Naive thymus-derived CD4-positive, alpha-beta T cell (primary cell): ENCODE results near the gene B3GAT2. TPM values are rescaled to one million over a fixed set of nuclear protein-coding genes. Genes with fewer than 3 reads are reported as not detected.
"Not testable (repeated sequence)": the region's sequence is repeated elsewhere in the genome, so short reads cannot be mapped to it uniquely, and the experiment has no call there.

ENCODE experiments used
- ATAC-seq: fragments of 150-1000 bp; cut with Tn5 transposase; 2 replicates; pipeline ENCODE4 v1.10.0; 2021; ENCODE audit warnings: mild to moderate bottlenecking, moderate library complexity
- CTCF ChIA-PET: fragments of 350-600 bp; sonication (Branson Sonifier 250); formaldehyde crosslinking; loops from one replicate; lab custom pipeline; 2021; ENCODE audit warnings: antibody characterized with exemption; lab: Charles Lee
- POLR2A ChIA-PET: fragments of 350-600 bp; sonication (Branson Sonifier 250); formaldehyde crosslinking; loops from one replicate; lab custom pipeline; 2021; ENCODE audit warnings: antibody characterized with exemption, inconsistent platforms; lab: Charles Lee
- DNase-seq, 9 donors: peaks; one replicate each; pipeline versions ENCODE4 v3.0.0 to v3.0.0-alpha.2; 2020 to 2022; ENCODE audit warnings: mixed read lengths in 1 of 9
- H3K27ac ChIP-seq: one replicate; pipeline ENCODE4 v1.7.0; 2013; ENCODE audit warnings: mild to moderate bottlenecking, low read depth, low read length, moderate library complexity
- H3K27me3 ChIP-seq, 2 donors: one replicate each; pipeline ENCODE4 v1.7.0; 2013; ENCODE audit warnings: low read length in 2 of 2, mild to moderate bottlenecking in 2 of 2, moderate library complexity in 2 of 2; ENCODE audit not compliant: control insufficient read depth in 2 of 2, insufficient read depth in 2 of 2
- H3K36me3 ChIP-seq, 3 experiments: 1 replicate in 2 of 3; 2 replicates in 1 of 3; pipeline ENCODE4 v1.7.0; 2013; ENCODE audit warnings: low read length in 3 of 3, mild to moderate bottlenecking in 3 of 3, moderate library complexity in 1 of 3; ENCODE audit not compliant: insufficient read depth in 3 of 3, control insufficient read depth in 2 of 3
- H3K4me1 ChIP-seq, 2 donors: one replicate each; pipeline ENCODE4 v1.7.0; 2013; ENCODE audit warnings: low read length in 2 of 2, mild to moderate bottlenecking in 2 of 2, moderate library complexity in 1 of 2; ENCODE audit not compliant: control insufficient read depth in 2 of 2, insufficient read depth in 2 of 2
- H3K4me3 ChIP-seq: 2 replicates; pipeline ENCODE4 v1.7.0; 2013; ENCODE audit warnings: mild to moderate bottlenecking, low read length
- H3K9me3 ChIP-seq, 3 experiments: 1 replicate in 2 of 3; 2 replicates in 1 of 3; pipeline ENCODE4 v1.7.0; 2013; ENCODE audit warnings: low read length in 3 of 3; ENCODE audit not compliant: control insufficient read depth in 2 of 3
- H3K27ac Mint-ChIP-seq, 9 donors: one replicate each; pipeline ENCODE4 v1.8.0; 2020 to 2022; ENCODE audit warnings: mixed read lengths in 9 of 9, mild to moderate bottlenecking in 8 of 9, moderate library complexity in 5 of 9, inconsistent platforms in 2 of 9
- H3K27me3 Mint-ChIP-seq, 5 donors: one replicate each; pipeline ENCODE4 v1.8.0; 2021 to 2022; ENCODE audit warnings: mixed read lengths in 5 of 5, mild to moderate bottlenecking in 1 of 5
- H3K36me3 Mint-ChIP-seq, 5 donors: one replicate each; pipeline ENCODE4 v1.8.0; 2020 to 2022; ENCODE audit warnings: mixed read lengths in 5 of 5, mild to moderate bottlenecking in 3 of 5, inconsistent platforms in 1 of 5
- H3K4me1 Mint-ChIP-seq, 7 donors: one replicate each; pipeline ENCODE4 v1.8.0; 2020 to 2022; ENCODE audit warnings: mixed read lengths in 7 of 7, mild to moderate bottlenecking in 3 of 7, inconsistent platforms in 1 of 7
- H3K4me3 Mint-ChIP-seq, 10 donors: one replicate each; pipeline ENCODE4 v1.8.0; 2020 to 2022; ENCODE audit warnings: mild to moderate bottlenecking in 10 of 10, mixed read lengths in 10 of 10, moderate library complexity in 6 of 10, inconsistent platforms in 2 of 10
- H3K9me3 Mint-ChIP-seq, 11 donors: one replicate each; pipeline ENCODE4 v1.8.0; 2020 to 2022; ENCODE audit warnings: mixed read lengths in 11 of 11, mild to moderate bottlenecking in 4 of 11, inconsistent platforms in 1 of 11, moderate library complexity in 1 of 11
- intact Hi-C, 2 donors: fragments of 100-400 bp; cut with micrococcal nuclease; formaldehyde crosslinking; loops; one replicate each; pipeline ENCODE4 v1.15.1; 2023
- polyA plus RNA-seq, 2 donors: library from polyadenylated mRNA; unstranded; fragments of 300-500 nt; fragmentation: Illumina TruSeq; gene quantifications; one replicate each; pipeline ENCODE4 v1.2.3, GENCODE V29; 2021
- total RNA-seq, 6 experiments: library from RNA in 5 of 6; stranded (reverse) in 5 of 6; gene quantifications; 1 replicate in 5 of 6; 2 replicates in 1 of 6; pipeline ENCODE4 v1.2.3 and lab custom pipeline; 2021 to 2026

The B3GAT2 gene
- total and polyA plus RNA-seq, 7 experiments from 2014 or later, result 0.49 to 0.72 TPM; not detected in 5

- H3K9me3 ChIP-seq, result no peaks in the 10 kb centered on the region
- no peak overlapping the region for H3K27ac ChIP-seq
- H3K4me3 Mint-ChIP-seq, result peak overlapping the region; percentile 70 to 92 (median 82)
- peaks cover 0 to 7% of the 10 kb centered on the region in 2 donors for H3K4me1 ChIP-seq
- H3K9me3 Mint-ChIP-seq, result no peaks in the 10 kb centered on the region
- ATAC-seq (peak; percentile 95), DNase-seq (peak; percentile 63 to 88 (median 81))
- H3K36me3 Mint-ChIP-seq, result no peaks in the 10 kb centered on the region
- peaks cover 0 to 10% of the 10 kb centered on the region in 2 donors for H3K27me3 ChIP-seq
- H3K27ac Mint-ChIP-seq, result no peak overlapping the region
- intact Hi-C loops, result loop anchor here (1.0 to 10.0 kb wide), 9 partner anchors 249 to 1091 kb away; partner anchors contain the start of gene COL19A1 (in 1 of the 2)
- ChIA-PET POLR2A (interaction anchor here (0.5 kb wide), 1 partner anchor 57 kb away, joined by 4 read pairs; no protein-coding TSS in a partner anchor), CTCF (interaction anchor here (0.6 to 1.4 kb wide), 7 partner anchors 47 to 735 kb away, joined by 3 to 10 read pairs (median 4); no protein-coding TSS in a partner anchor)
- peaks cover 9 to 19% (median 16%) of the 10 kb centered on the region in 7 donors for H3K4me1 Mint-ChIP-seq
- peaks cover 54 to 85% (median 60%) of the 10 kb centered on the region in 5 donors for H3K27me3 Mint-ChIP-seq
- no peaks in the 10 kb centered on the region for H3K36me3 ChIP-seq
- H3K4me3 ChIP-seq, result peak overlapping the region; percentile 62
Observed at GRCh38 chr6:70955441-70956190, 1.2 kb downstream of the B3GAT2 start.

DNA sequence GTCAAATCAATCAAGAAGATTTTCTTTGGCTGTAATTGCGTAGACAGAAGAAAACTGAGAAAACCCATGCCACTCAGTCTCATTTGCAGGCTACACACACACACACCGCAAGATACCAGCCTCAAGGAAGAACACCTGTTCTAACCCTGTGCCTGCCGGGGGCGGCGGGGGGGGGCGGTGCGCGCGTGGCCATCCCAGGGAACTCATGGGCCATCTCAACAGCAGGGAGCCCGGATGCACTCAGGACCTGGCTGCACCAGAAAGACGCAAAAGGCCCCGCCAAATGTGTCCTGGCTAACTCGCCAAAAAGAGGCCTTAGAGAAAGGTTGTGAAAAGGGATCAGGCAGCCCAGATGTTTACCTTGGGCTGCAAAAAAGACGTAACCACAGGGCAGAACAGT lies 2.1 kb downstream of the B3GAT2 start:
- Histone ChIP-seq H3K4me1 (peaks cover 0 to 7% of the 10 kb centered on the region in 2 donors), H3K27me3 (peaks cover 0 to 10% of the 10 kb centered on the region in 2 donors), H3K4me3 (no peak overlapping the region), H3K27ac (no peak overlapping the region), H3K36me3 (no peaks in the 10 kb centered on the region), H3K9me3 (no peaks in the 10 kb centered on the region)
- Mint-ChIP-seq H3K36me3 (no peaks in the 10 kb centered on the region), H3K27ac (peak overlapping the region in 1 of 9 donors; percentile 31), H3K4me1 (peaks cover 9 to 19% (median 16%) of the 10 kb centered on the region in 7 donors), H3K9me3 (no peaks in the 10 kb centered on the region), H3K27me3 (peaks cover 46 to 78% (median 52%) of the 10 kb centered on the region in 5 donors), H3K4me3 (peak overlapping the region; percentile 70 to 92 (median 82))
- ATAC-seq (no peak), DNase-seq (no peak)
- ChIA-PET CTCF (no interaction called here), POLR2A (no interaction called here)
- intact Hi-C loops, result loop anchor here (1.0 to 10.0 kb wide), 8 partner anchors 248 to 1090 kb away; partner anchors contain the start of gene COL19A1 (in 1 of the 2)

GRCh38 chr6:70954176-70954575 lies 2.7 kb downstream of the B3GAT2 start:
- Mint-ChIP-seq H3K9me3 (no peaks in the 10 kb centered on the region), H3K4me3 (peak overlapping the region in 9 of 10 donors; percentile 37 to 92 (median 68)), H3K36me3 (no peaks in the 10 kb centered on the region), H3K27me3 (peaks cover 40 to 73% (median 49%) of the 10 kb centered on the region in 5 donors), H3K4me1 (peaks cover 9 to 19% (median 16%) of the 10 kb centered on the region in 7 donors), H3K27ac (peak overlapping the region in 1 of 9 donors; percentile 31)
- Histone ChIP-seq H3K4me3 (no peak overlapping the region), H3K27me3 (peaks cover 0 to 10% of the 10 kb centered on the region in 2 donors), H3K36me3 (no peaks in the 10 kb centered on the region), H3K27ac (no peak overlapping the region), H3K4me1 (peaks cover 0 to 7% of the 10 kb centered on the region in 2 donors), H3K9me3 (no peaks in the 10 kb centered on the region)
- ChIA-PET POLR2A (no interaction called here), CTCF (no interaction called here)
- no peak for ATAC-seq
- no peak for DNase-seq
- intact Hi-C loops, result loop anchor here in 1 of 2 donors (10.0 kb wide), 2 partner anchors 589 to 1089 kb away; partner anchors contain the start of gene COL19A1

DNA sequence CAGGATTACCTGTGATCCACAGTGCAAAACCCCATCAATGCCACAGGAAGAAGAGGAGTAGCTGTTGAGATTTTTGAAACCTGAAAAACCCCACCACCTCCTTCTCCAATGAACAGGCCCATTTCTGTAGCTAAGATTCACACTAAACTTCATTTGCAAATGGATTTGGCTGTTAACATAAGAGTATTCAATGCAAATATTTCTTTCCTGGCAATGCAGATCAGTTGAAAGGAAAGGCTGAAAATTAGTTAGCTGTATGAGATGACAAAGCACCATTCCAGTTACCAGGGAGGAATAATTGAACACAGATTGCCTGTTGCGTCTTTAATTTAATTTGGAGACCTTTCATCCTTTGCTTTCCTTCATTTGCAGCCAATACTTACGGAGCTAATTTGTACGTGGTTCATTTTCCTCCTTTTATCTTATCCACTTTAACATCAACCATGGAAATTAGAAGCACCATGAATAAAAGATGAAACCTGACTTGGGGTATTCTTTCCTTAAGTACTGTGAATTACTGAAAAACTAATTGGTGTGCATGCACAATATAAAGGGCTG lies 4.2 kb downstream of the B3GAT2 start:
- Mint-ChIP-seq H3K27ac (no peak overlapping the region), H3K9me3 (no peaks in the 10 kb centered on the region), H3K4me1 (peaks cover 9 to 19% (median 15%) of the 10 kb centered on the region in 7 donors), H3K27me3 (peaks cover 28 to 58% (median 37%) of the 10 kb centered on the region in 5 donors), H3K36me3 (no peaks in the 10 kb centered on the region), H3K4me3 (no peak overlapping the region)
- H3K36me3 ChIP-seq, result no peaks in the 10 kb centered on the region
- H3K27ac ChIP-seq, result no peak overlapping the region
- no peak for DNase-seq
- H3K4me3 ChIP-seq, result no peak overlapping the region
- no peak for ATAC-seq
- H3K4me1 ChIP-seq, result peaks cover 0 to 7% of the 10 kb centered on the region in 2 donors
- ChIA-PET POLR2A (no interaction called here), CTCF (no interaction called here)
- peaks cover 0 to 10% of the 10 kb centered on the region in 2 donors for H3K27me3 ChIP-seq
- no peaks in the 10 kb centered on the region for H3K9me3 ChIP-seq
- intact Hi-C loops, result loop anchor here in 1 of 2 donors (10.0 kb wide), 2 partner anchors 588 to 1088 kb away; partner anchors contain the start of gene COL19A1

GRCh38 chr6:70944321-70944720 lies 12.5 kb downstream of the B3GAT2 start:
- H3K27ac ChIP-seq, intact Hi-C loops, H3K9me3 Mint-ChIP-seq, H3K4me3 Mint-ChIP-seq, POLR2A ChIA-PET, H3K36me3 Mint-ChIP-seq, H3K4me1 Mint-ChIP-seq, H3K36me3 ChIP-seq, H3K4me1 ChIP-seq, CTCF ChIA-PET, H3K4me3 ChIP-seq, ATAC-seq, DNase-seq, H3K27ac Mint-ChIP-seq, H3K9me3 ChIP-seq, H3K27me3 ChIP-seq: not testable (repeated sequence)
- H3K27me3 Mint-ChIP-seq, result peaks cover 3 to 32% (median 22%) of the 10 kb centered on the region in 5 donors

GRCh38 chr6:70933853-70934252 lies 23.0 kb downstream of the B3GAT2 start:
- no peak for ATAC-seq
- Mint-ChIP-seq H3K9me3 (peaks cover 0 to 9% (median 4%) of the 10 kb centered on the region in 11 donors), H3K4me3 (no peak overlapping the region), H3K36me3 (no peaks in the 10 kb centered on the region), H3K27ac (no peak overlapping the region), H3K27me3 (peaks cover 0 to 22% (median 10%) of the 10 kb centered on the region in 5 donors), H3K4me1 (no peaks in the 10 kb centered on the region)
- ChIA-PET CTCF (no interaction called here), POLR2A (no interaction called here)
- no peak for DNase-seq
- Histone ChIP-seq H3K27ac (no peak overlapping the region), H3K4me3 (no peak overlapping the region), H3K27me3 (no peaks in the 10 kb centered on the region), H3K4me1 (no peaks in the 10 kb centered on the region), H3K36me3 (no peaks in the 10 kb centered on the region), H3K9me3 (no peaks in the 10 kb centered on the region)
- intact Hi-C loops, result no loop called here
